Peyer's patch (tissue), 4 donors: ENCODE data around the gene CELA1.

Experiments
- POLR2A ChIP-seq, 2 donors: fragments of 450-650 bp; IDR thresholded peaks; one replicate each; pipeline ENCODE4 v1.5.1; 2017; ENCODE audit warnings: antibody characterized with exemption in 2 of 2, mild to moderate bottlenecking in 2 of 2, moderate library complexity in 2 of 2
- TF ChIP-seq, protein P1 (sequence below), 6 experiments: fragments of 450-650 bp in 4 of 6; fragments of 200-600 bp in 2 of 6; sonication (generic) in 1 of 6; IDR thresholded peaks; one replicate each; pipeline ENCODE4 v1.5.1; 2017 to 2019; ENCODE audit warnings: antibody characterized with exemption in 6 of 6, mild to moderate bottlenecking in 3 of 6, moderate library complexity in 1 of 6

GRCh38 chr12:51318846-51319599, 27.5 kb downstream of the CELA1 start:
- no peak for TF ChIP-seq POLR2A (IDR thresholded peaks at IDR 0.05)
- TF ChIP-seq, protein P1, sequence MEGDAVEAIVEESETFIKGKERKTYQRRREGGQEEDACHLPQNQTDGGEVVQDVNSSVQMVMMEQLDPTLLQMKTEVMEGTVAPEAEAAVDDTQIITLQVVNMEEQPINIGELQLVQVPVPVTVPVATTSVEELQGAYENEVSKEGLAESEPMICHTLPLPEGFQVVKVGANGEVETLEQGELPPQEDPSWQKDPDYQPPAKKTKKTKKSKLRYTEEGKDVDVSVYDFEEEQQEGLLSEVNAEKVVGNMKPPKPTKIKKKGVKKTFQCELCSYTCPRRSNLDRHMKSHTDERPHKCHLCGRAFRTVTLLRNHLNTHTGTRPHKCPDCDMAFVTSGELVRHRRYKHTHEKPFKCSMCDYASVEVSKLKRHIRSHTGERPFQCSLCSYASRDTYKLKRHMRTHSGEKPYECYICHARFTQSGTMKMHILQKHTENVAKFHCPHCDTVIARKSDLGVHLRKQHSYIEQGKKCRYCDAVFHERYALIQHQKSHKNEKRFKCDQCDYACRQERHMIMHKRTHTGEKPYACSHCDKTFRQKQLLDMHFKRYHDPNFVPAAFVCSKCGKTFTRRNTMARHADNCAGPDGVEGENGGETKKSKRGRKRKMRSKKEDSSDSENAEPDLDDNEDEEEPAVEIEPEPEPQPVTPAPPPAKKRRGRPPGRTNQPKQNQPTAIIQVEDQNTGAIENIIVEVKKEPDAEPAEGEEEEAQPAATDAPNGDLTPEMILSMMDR (IDR thresholded peaks at IDR 0.05), result no peak
